Activated T-helper 1 cell treated with anti-CD3 and anti-CD28 coated beads, Interleukin-12 subunit alpha, Interleukin-12 subunit beta, Interleukin-2, Interleukin-4 antibody, amounts not matched to agents 30 ng/mL and 10 ng/mL and 1 ng/mL, durations not matched to agents 14 hours and 24 hours and 36 hours (primary cell): ENCODE data around the gene KCNT1. TPM values are rescaled to one million over a fixed set of nuclear protein-coding genes. Genes with fewer than 3 reads are reported as not detected.

Experiments
- DNase-seq: peaks from one replicate; pipeline ENCODE4 v3.0.0; 2021; ENCODE audit warnings: low spot score
- H3K27ac Mint-ChIP-seq: one replicate; pipeline ENCODE4 v1.8.0; 2021; ENCODE audit warnings: mild to moderate bottlenecking, mixed read lengths
- H3K27me3 Mint-ChIP-seq: one replicate; pipeline ENCODE4 v1.8.0; 2022; ENCODE audit warnings: mild to moderate bottlenecking, moderate library complexity, mixed read lengths; ENCODE audit not compliant: insufficient read depth
- H3K36me3 Mint-ChIP-seq: one replicate; pipeline ENCODE4 v1.8.0; 2021; ENCODE audit warnings: low read depth, mixed read lengths
- H3K4me1 Mint-ChIP-seq: one replicate; pipeline ENCODE4 v1.8.0; 2021; ENCODE audit warnings: low read depth, mixed read lengths
- H3K4me3 Mint-ChIP-seq: one replicate; pipeline ENCODE4 v1.8.0; 2021; ENCODE audit warnings: mild to moderate bottlenecking, moderate library complexity, mixed read lengths
- H3K9me3 Mint-ChIP-seq: one replicate; pipeline ENCODE4 v1.8.0; 2021; ENCODE audit warnings: mixed read lengths
- intact Hi-C: fragments of 100-400 bp; cut with micrococcal nuclease; formaldehyde crosslinking; loops from one replicate; pipeline ENCODE4 v1.15.1; 2024
- total RNA-seq: library from RNA; stranded (reverse); gene quantifications from 2 replicates; pipeline ENCODE4 v1.2.3, GENCODE V29; 2022

Gene KCNT1
- total RNA-seq, 1 donor from 2014 or later = not detected

GRCh38 chr9:135794361-135794885 lies 92.4 kb downstream of the KCNT1 start:
- no peak overlapping the region for H3K4me3 Mint-ChIP-seq
- H3K36me3 Mint-ChIP-seq = no peaks in the 10 kb centered on the region
- H3K4me1 Mint-ChIP-seq = no peaks in the 10 kb centered on the region
- H3K9me3 Mint-ChIP-seq = no peaks in the 10 kb centered on the region
- intact Hi-C loops = no loop called here
- no peak overlapping the region for H3K27ac Mint-ChIP-seq
- no peak for DNase-seq
- peaks cover 3% of the 10 kb centered on the region for H3K27me3 Mint-ChIP-seq

- no peak for DNase-seq
- H3K27ac Mint-ChIP-seq = no peak overlapping the region
- intact Hi-C loops = no loop called here
- no peak overlapping the region for H3K4me3 Mint-ChIP-seq
- H3K4me1 Mint-ChIP-seq = no peaks in the 10 kb centered on the region
- peaks cover 3% of the 10 kb centered on the region for H3K27me3 Mint-ChIP-seq
- no peaks in the 10 kb centered on the region for H3K36me3 Mint-ChIP-seq
- H3K9me3 Mint-ChIP-seq = no peaks in the 10 kb centered on the region
Measured at GRCh38 chr9:135795391-135795790, 93.4 kb downstream of the KCNT1 start.

GRCh38 chr9:135796784-135797485 lies 95.0 kb downstream of the KCNT1 start:
- no peak overlapping the region for H3K4me3 Mint-ChIP-seq
- H3K9me3 Mint-ChIP-seq = no peaks in the 10 kb centered on the region
- no peaks in the 10 kb centered on the region for H3K36me3 Mint-ChIP-seq
- H3K27ac Mint-ChIP-seq = no peak overlapping the region
- H3K4me1 Mint-ChIP-seq = no peaks in the 10 kb centered on the region
- intact Hi-C loops = no loop called here
- DNase-seq = no peak
- H3K27me3 Mint-ChIP-seq = peaks cover 3% of the 10 kb centered on the region

- intact Hi-C loops = no loop called here
- no peak overlapping the region for H3K4me3 Mint-ChIP-seq
- H3K4me1 Mint-ChIP-seq = no peaks in the 10 kb centered on the region
- no peak for DNase-seq
- peaks cover 3% of the 10 kb centered on the region for H3K27me3 Mint-ChIP-seq
- H3K9me3 Mint-ChIP-seq = no peaks in the 10 kb centered on the region
- no peak overlapping the region for H3K27ac Mint-ChIP-seq
- H3K36me3 Mint-ChIP-seq = no peaks in the 10 kb centered on the region
Measured at GRCh38 chr9:135797507-135798262, 95.7 kb downstream of the KCNT1 start.

GRCh38 chr9:135798263-135798585 lies 96.2 kb downstream of the KCNT1 start:
- no peaks in the 10 kb centered on the region for H3K4me1 Mint-ChIP-seq
- no peak for DNase-seq
- no peak overlapping the region for H3K4me3 Mint-ChIP-seq
- H3K36me3 Mint-ChIP-seq = no peaks in the 10 kb centered on the region
- intact Hi-C loops = no loop called here
- no peak overlapping the region for H3K27ac Mint-ChIP-seq
- no peaks in the 10 kb centered on the region for H3K9me3 Mint-ChIP-seq
- H3K27me3 Mint-ChIP-seq = peaks cover 3% of the 10 kb centered on the region

GRCh38 chr9:135799261-135799660 lies 97.3 kb downstream of the KCNT1 start:
- no peak for DNase-seq
- intact Hi-C loops = no loop called here
- Mint-ChIP-seq H3K4me3 (no peak overlapping the region), H3K9me3 (no peaks in the 10 kb centered on the region), H3K4me1 (no peaks in the 10 kb centered on the region), H3K36me3 (no peaks in the 10 kb centered on the region), H3K27me3 (peaks cover 3% of the 10 kb centered on the region), H3K27ac (no peak overlapping the region)

- H3K9me3 Mint-ChIP-seq = no peaks in the 10 kb centered on the region
- no peaks in the 10 kb centered on the region for H3K4me1 Mint-ChIP-seq
- intact Hi-C loops = no loop called here
- DNase-seq = no peak
- H3K36me3 Mint-ChIP-seq = no peaks in the 10 kb centered on the region
- peaks cover 3% of the 10 kb centered on the region for H3K27me3 Mint-ChIP-seq
- no peak overlapping the region for H3K27ac Mint-ChIP-seq
- H3K4me3 Mint-ChIP-seq = no peak overlapping the region
Measured at GRCh38 chr9:135801070-135801469, 99.1 kb downstream of the KCNT1 start.

GRCh38 chr9:135802876-135803419 lies 101.0 kb downstream of the KCNT1 start:
- no peak overlapping the region for H3K4me3 Mint-ChIP-seq
- H3K36me3 Mint-ChIP-seq = no peaks in the 10 kb centered on the region
- H3K9me3 Mint-ChIP-seq = no peaks in the 10 kb centered on the region
- DNase-seq = no peak
- no peak overlapping the region for H3K27ac Mint-ChIP-seq
- intact Hi-C loops = no loop called here
- peaks cover 3% of the 10 kb centered on the region for H3K27me3 Mint-ChIP-seq
- no peaks in the 10 kb centered on the region for H3K4me1 Mint-ChIP-seq

- DNase-seq = no peak
- intact Hi-C loops = no loop called here
- H3K27me3 Mint-ChIP-seq = peaks cover 3% of the 10 kb centered on the region
- no peaks in the 10 kb centered on the region for H3K4me1 Mint-ChIP-seq
- H3K9me3 Mint-ChIP-seq = no peaks in the 10 kb centered on the region
- H3K36me3 Mint-ChIP-seq = no peaks in the 10 kb centered on the region
- H3K27ac Mint-ChIP-seq = no peak overlapping the region
- H3K4me3 Mint-ChIP-seq = no peak overlapping the region
Measured at GRCh38 chr9:135803441-135803840, 101.5 kb downstream of the KCNT1 start.

GRCh38 chr9:135804581-135805421 lies 102.8 kb downstream of the KCNT1 start:
- H3K4me1 Mint-ChIP-seq = no peaks in the 10 kb centered on the region
- no peaks in the 10 kb centered on the region for H3K9me3 Mint-ChIP-seq
- H3K4me3 Mint-ChIP-seq = no peak overlapping the region
- no peaks in the 10 kb centered on the region for H3K36me3 Mint-ChIP-seq
- no peaks in the 10 kb centered on the region for H3K27me3 Mint-ChIP-seq
- intact Hi-C loops = no loop called here
- H3K27ac Mint-ChIP-seq = no peak overlapping the region
- DNase-seq = no peak

- intact Hi-C loops = no loop called here
- Mint-ChIP-seq H3K4me1 (no peaks in the 10 kb centered on the region), H3K27ac (no peak overlapping the region), H3K9me3 (no peaks in the 10 kb centered on the region), H3K27me3 (no peaks in the 10 kb centered on the region), H3K36me3 (no peaks in the 10 kb centered on the region), H3K4me3 (no peak overlapping the region)
- no peak for DNase-seq
Measured at GRCh38 chr9:135805422-135806022, 103.5 kb downstream of the KCNT1 start.

- H3K27me3 Mint-ChIP-seq = no peaks in the 10 kb centered on the region
- intact Hi-C loops = no loop called here
Measured at GRCh38 chr9:135809166-135809565, 107.2 kb downstream of the KCNT1 start.

More at GRCh38 chr9:135809166-135809565, 107.2 kb downstream of the KCNT1 start:
- Mint-ChIP-seq H3K27ac (no peak overlapping the region), H3K4me1 (no peaks in the 10 kb centered on the region), H3K4me3 (no peak overlapping the region), H3K9me3 (no peaks in the 10 kb centered on the region), H3K36me3 (no peaks in the 10 kb centered on the region)
- no peak for DNase-seq
